PC-3 (cell line): ENCODE measurements around the gene SERPINA6. TPM values are rescaled to one million over a fixed set of nuclear protein-coding genes. Genes with fewer than 3 reads are reported as not detected.

Source experiments
- ATAC-seq: fragments of 200-7000 bp; cut with Tn5 transposase; 2 replicates; pipeline ENCODE4 v1.9.1; 2020; ENCODE audit warnings: mild to moderate bottlenecking, moderate library complexity
- BruUV-seq: library from RNA; stranded (reverse); fragments of 400-500 nt; replicated peaks from 2 replicates; lab custom pipeline; 2021; lab: Mats Ljungman, UMichigan
- CTCF ChIA-PET: fragments of 300-600 bp; sonication (Branson Sonifier 250); formaldehyde crosslinking; loops from one replicate; lab custom pipeline; 2022; ENCODE audit warnings: antibody characterized with exemption; lab: Charles Lee
- POLR2A ChIA-PET: fragments of 300-600 bp; sonication (Branson Sonifier 250); formaldehyde crosslinking; loops from one replicate; lab custom pipeline; 2022; ENCODE audit warnings: antibody characterized with exemption; ENCODE audit not compliant: unreplicated experiment; lab: Charles Lee
- DNase-seq: peaks from one replicate; pipeline ENCODE4 v3.0.0-alpha.2; 2015
- H2AFZ ChIP-seq: fragments of 300-600 bp; sonication (generic); 2 replicates; pipeline ENCODE4 v1.6.0; 2016; ENCODE audit warnings: antibody characterized with exemption, low read length
- H3F3A ChIP-seq: fragments of 300-600 bp; sonication (generic); one replicate; pipeline ENCODE4 v1.6.0; 2017; ENCODE audit warnings: antibody characterized with exemption, low read length, control low read depth, mild to moderate bottlenecking; ENCODE audit not compliant: unreplicated experiment
- H3K27ac ChIP-seq: fragments of 300-600 bp; sonication (generic); 2 replicates; pipeline ENCODE4 v1.5.1; 2016; ENCODE audit warnings: mild to moderate bottlenecking, low read length
- H3K27me3 ChIP-seq: fragments of 300-600 bp; sonication (generic); 2 replicates; pipeline ENCODE4 v1.6.1; 2016; ENCODE audit warnings: low read length, mixed read lengths
- H3K36me3 ChIP-seq: fragments of 300-600 bp; sonication (generic); 2 replicates; pipeline ENCODE4 v1.6.1; 2016; ENCODE audit warnings: low read depth, mixed run types, low read length, mixed read lengths
- H3K4me1 ChIP-seq: fragments of 300-600 bp; sonication (generic); 2 replicates; pipeline ENCODE4 v1.5.1; 2016; ENCODE audit warnings: low read length; ENCODE audit not compliant: insufficient read depth
- H3K4me2 ChIP-seq: fragments of 300-600 bp; sonication (generic); 2 replicates; pipeline ENCODE4 v1.6.0; 2016; ENCODE audit warnings: low read length
- H3K4me3 ChIP-seq: fragments of 300-600 bp; sonication (generic); 2 replicates; pipeline ENCODE4 v1.5.1; 2016; ENCODE audit warnings: mild to moderate bottlenecking, low read length, mixed read lengths
- H3K79me2 ChIP-seq: fragments of 300-600 bp; sonication (generic); 2 replicates; pipeline ENCODE4 v1.6.1; 2017; ENCODE audit warnings: low read length, mixed read lengths
- H3K9ac ChIP-seq: fragments of 300-600 bp; sonication (generic); 2 replicates; pipeline ENCODE4 v1.6.0; 2016; ENCODE audit warnings: mild to moderate bottlenecking, low read length
- H3K9me2 ChIP-seq: fragments of 300-600 bp; sonication (generic); replicated peaks from 2 replicates; pipeline ENCODE4 v1.6.1; 2016; ENCODE audit warnings: mixed run types, low read length, mixed read lengths
- H3K9me3 ChIP-seq: fragments of 300-600 bp; sonication (generic); 2 replicates; pipeline ENCODE4 v1.6.1; 2016; ENCODE audit warnings: low read length, mixed read lengths
- H4K20me1 ChIP-seq: fragments of 300-600 bp; sonication (generic); 2 replicates; pipeline ENCODE4 v1.6.1; 2016; ENCODE audit warnings: low read length, mixed read lengths
- EZH2 ChIP-seq: fragments of 300-600 bp; sonication (generic); IDR thresholded peaks from one replicate; pipeline ENCODE4 v1.6.1; 2017; ENCODE audit warnings: antibody characterized with exemption, mild to moderate bottlenecking, low read length; ENCODE audit not compliant: unreplicated experiment
- EZH2phosphoT487 ChIP-seq: fragments of 300-600 bp; sonication (generic); IDR thresholded peaks from 2 replicates; pipeline ENCODE4 v1.6.1; 2018; ENCODE audit warnings: mild to moderate bottlenecking, antibody characterized with exemption, low read length, borderline replicate concordance
- intact Hi-C: fragments of 100-400 bp; cut with micrococcal nuclease; formaldehyde crosslinking; loops from 2 replicates; pipeline ENCODE4 v1.9.0; 2023
- total RNA-seq: library from RNA; depleted of rRNA; stranded (reverse); fragments of >200 nt; gene quantifications from 2 replicates; pipeline ENCODE4 v1.2.3, GENCODE V29; 2014
- TF ChIP-seq, protein P1 (sequence below): fragments of 300-600 bp; sonication (generic); conservative IDR thresholded peaks from 2 replicates; pipeline ENCODE4 v1.5.1; 2017; ENCODE audit warnings: antibody characterized with exemption, low read depth, mild to moderate bottlenecking, low read length

Gene SERPINA6
- total RNA-seq, 1 experiment from 2014 or later: not detected

- intact Hi-C loops: no loop called here
- no TSS peak for BruUV-seq
- DNase-seq (no peak), ATAC-seq (no peak)
- Histone ChIP-seq H4K20me1 (no peaks in the 10 kb centered on the region), H3K9me2 (no peaks in the 10 kb centered on the region), H3K9me3 (no peaks in the 10 kb centered on the region), H3K9ac (no peak overlapping the region), H3K36me3 (no peaks in the 10 kb centered on the region), H3K4me3 (no peak overlapping the region), H3F3A (no peaks in the 10 kb centered on the region), H3K79me2 (no peaks in the 10 kb centered on the region), H3K27me3 (peaks cover 8% of the 10 kb centered on the region; the same call in 1 of the 2 replicates), H3K27ac (no peak overlapping the region), H3K4me1 (no peaks in the 10 kb centered on the region), H2AFZ (no peak overlapping the region), H3K4me2 (no peak overlapping the region)
- ChIA-PET POLR2A (no interaction called here), CTCF (no interaction called here)
- TF ChIP-seq EZH2: no peak
- TF ChIP-seq EZH2phosphoT487: no peak
- TF ChIP-seq, protein P1, sequence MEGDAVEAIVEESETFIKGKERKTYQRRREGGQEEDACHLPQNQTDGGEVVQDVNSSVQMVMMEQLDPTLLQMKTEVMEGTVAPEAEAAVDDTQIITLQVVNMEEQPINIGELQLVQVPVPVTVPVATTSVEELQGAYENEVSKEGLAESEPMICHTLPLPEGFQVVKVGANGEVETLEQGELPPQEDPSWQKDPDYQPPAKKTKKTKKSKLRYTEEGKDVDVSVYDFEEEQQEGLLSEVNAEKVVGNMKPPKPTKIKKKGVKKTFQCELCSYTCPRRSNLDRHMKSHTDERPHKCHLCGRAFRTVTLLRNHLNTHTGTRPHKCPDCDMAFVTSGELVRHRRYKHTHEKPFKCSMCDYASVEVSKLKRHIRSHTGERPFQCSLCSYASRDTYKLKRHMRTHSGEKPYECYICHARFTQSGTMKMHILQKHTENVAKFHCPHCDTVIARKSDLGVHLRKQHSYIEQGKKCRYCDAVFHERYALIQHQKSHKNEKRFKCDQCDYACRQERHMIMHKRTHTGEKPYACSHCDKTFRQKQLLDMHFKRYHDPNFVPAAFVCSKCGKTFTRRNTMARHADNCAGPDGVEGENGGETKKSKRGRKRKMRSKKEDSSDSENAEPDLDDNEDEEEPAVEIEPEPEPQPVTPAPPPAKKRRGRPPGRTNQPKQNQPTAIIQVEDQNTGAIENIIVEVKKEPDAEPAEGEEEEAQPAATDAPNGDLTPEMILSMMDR: no peak
Observed at GRCh38 chr14:94305620-94306019, 17.5 kb downstream of the SERPINA6 start.

GRCh38 chr14:94304243-94304642 is 18.9 kb downstream of the SERPINA6 start:
- DNase-seq (no peak), ATAC-seq (no peak)
- no peak for TF ChIP-seq EZH2
- TF ChIP-seq, protein P1: no peak
- TF ChIP-seq EZH2phosphoT487: no peak
- no peak overlapping the region for H3K4me3 ChIP-seq
- H3K9me2 ChIP-seq: no peaks in the 10 kb centered on the region
- H3K4me2 ChIP-seq: no peak overlapping the region
- no peaks in the 10 kb centered on the region for H3K4me1 ChIP-seq
- ChIA-PET POLR2A (no interaction called here), CTCF (no interaction called here)
- H3K36me3 ChIP-seq: no peaks in the 10 kb centered on the region
- no peak overlapping the region for H2AFZ ChIP-seq
- H3K27ac ChIP-seq: no peak overlapping the region
- no peaks in the 10 kb centered on the region for H4K20me1 ChIP-seq
- H3K27me3 ChIP-seq: peaks cover 8% of the 10 kb centered on the region; the same call in 1 of the 2 replicates
- no TSS peak for BruUV-seq
- no peaks in the 10 kb centered on the region for H3K79me2 ChIP-seq
- intact Hi-C loops: no loop called here
- H3F3A ChIP-seq: no peaks in the 10 kb centered on the region
- H3K9me3 ChIP-seq: no peaks in the 10 kb centered on the region
- H3K9ac ChIP-seq: no peak overlapping the region

DNA sequence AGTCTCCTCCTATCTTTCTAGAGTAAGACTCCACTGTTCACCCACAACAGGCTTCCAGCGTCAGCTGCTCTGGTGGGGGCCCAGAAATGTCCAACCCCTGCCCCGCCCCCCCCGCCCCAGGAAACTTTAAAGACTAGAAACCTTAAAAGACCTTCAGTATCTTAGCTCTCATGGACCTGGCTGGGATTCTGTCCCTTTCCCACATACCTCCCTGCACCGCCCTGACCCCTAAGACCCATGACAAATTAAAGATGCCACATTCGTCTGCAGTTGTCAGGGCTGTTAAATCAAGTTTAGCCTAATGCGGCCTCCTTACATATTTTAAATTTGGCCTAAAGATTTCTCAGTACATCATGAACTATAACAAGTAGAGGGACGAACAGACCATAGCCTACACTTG is 20.0 kb downstream of the SERPINA6 start:
- no peak for ATAC-seq
- POLR2A ChIA-PET: no interaction called here

More for the DNA sequence above, 20.0 kb downstream of the SERPINA6 start:
- no peak overlapping the region for H3K4me2 ChIP-seq
- CTCF ChIA-PET: no interaction called here
- intact Hi-C loops: no loop called here
- H3K9ac ChIP-seq: no peak overlapping the region
- BruUV-seq: no TSS peak
- no peaks in the 10 kb centered on the region for H4K20me1 ChIP-seq
- no peaks in the 10 kb centered on the region for H3K36me3 ChIP-seq
- no peak overlapping the region for H3K4me3 ChIP-seq
- no peak overlapping the region for H2AFZ ChIP-seq
- H3F3A ChIP-seq: no peaks in the 10 kb centered on the region
- H3K79me2 ChIP-seq: no peaks in the 10 kb centered on the region
- no peaks in the 10 kb centered on the region for H3K9me3 ChIP-seq
- H3K27me3 ChIP-seq: peaks cover 8% of the 10 kb centered on the region; the same call in 1 of the 2 replicates
- no peak for DNase-seq
- H3K9me2 ChIP-seq: no peaks in the 10 kb centered on the region
- H3K4me1 ChIP-seq: no peaks in the 10 kb centered on the region
- TF ChIP-seq EZH2phosphoT487 (no peak), EZH2 (no peak)
- TF ChIP-seq, protein P1: no peak
- no peak overlapping the region for H3K27ac ChIP-seq
